ENCODE data around the gene ZNF827. TPM values are rescaled to one million over a fixed set of nuclear protein-coding genes. Genes with fewer than 3 reads are reported as not detected.

The ZNF827 gene
- 13.0 and 21.2 TPM in 2 replicates for total RNA-seq
- long read RNA-seq, partial matches to known transcripts, result 1 of 5 reads
- long read RNA-seq, other reads (novel, unspliced or antisense), result 4 of 5 reads

DNA sequence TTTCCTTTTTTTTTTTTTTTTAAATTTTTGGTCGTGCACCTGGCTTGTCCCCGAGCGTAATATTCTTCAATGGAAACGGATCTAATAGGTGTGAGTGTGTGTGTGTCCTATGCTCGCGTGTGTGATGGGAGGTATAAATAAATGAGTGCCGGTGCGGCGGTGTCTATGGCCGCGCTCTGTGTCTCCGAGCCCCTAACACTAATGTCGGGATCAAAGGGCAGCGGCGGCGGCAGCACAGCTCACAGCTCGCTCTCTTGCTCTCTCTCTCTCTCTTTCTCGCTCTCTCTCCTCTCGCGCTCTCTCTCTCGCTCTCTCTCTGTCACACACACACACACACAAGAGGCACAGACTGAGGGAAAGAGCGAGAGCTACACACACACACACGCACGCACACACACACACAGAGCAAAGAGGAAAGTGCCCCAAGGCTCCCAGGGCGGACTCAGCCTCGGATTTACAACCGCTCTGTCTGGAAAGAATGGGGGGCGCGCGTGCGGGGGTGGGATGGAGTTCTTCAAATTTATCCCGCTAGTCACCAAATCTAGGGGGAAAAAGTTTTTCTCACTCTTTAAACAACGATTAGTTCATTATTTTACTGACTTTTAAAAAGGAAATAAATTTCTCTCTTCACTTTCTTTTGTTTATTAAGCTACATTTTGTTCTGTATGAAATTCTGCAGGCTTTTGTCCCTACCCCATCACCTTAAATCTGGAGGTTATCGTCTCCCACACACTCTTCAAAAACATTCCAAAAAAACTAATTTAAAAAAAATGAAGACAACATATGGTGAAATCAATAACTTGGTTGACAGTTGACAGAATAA, at the start of gene ZNF827:
ZNF827 (minus strand) TSS at position 206 of the 823 bp plus-strand sequence. CDS start 416 bp downstream, outside the sequence.
- no peaks in the 10 kb centered on the region for H3K36me3 Mint-ChIP-seq (ENCODE audit: low read depth)
- H3K4me3 Mint-ChIP-seq, result peak within 1 kb of the TSS; percentile 98
- H3K4me1 Mint-ChIP-seq, result peaks cover 38% of the 10 kb centered on the region
- H3K27me3 Mint-ChIP-seq (ENCODE audit: low read depth), result peaks cover 20% of the 10 kb centered on the region
- no peaks in the 10 kb centered on the region for H3K9me3 Mint-ChIP-seq
- peak within 1 kb of the TSS; percentile 99 for H3K27ac Mint-ChIP-seq (ENCODE audit: unreplicated experiment)
- DNase-seq (ENCODE audit: low read depth, low spot score), result peak; percentile 58
- TF ChIP-seq, protein P1, sequence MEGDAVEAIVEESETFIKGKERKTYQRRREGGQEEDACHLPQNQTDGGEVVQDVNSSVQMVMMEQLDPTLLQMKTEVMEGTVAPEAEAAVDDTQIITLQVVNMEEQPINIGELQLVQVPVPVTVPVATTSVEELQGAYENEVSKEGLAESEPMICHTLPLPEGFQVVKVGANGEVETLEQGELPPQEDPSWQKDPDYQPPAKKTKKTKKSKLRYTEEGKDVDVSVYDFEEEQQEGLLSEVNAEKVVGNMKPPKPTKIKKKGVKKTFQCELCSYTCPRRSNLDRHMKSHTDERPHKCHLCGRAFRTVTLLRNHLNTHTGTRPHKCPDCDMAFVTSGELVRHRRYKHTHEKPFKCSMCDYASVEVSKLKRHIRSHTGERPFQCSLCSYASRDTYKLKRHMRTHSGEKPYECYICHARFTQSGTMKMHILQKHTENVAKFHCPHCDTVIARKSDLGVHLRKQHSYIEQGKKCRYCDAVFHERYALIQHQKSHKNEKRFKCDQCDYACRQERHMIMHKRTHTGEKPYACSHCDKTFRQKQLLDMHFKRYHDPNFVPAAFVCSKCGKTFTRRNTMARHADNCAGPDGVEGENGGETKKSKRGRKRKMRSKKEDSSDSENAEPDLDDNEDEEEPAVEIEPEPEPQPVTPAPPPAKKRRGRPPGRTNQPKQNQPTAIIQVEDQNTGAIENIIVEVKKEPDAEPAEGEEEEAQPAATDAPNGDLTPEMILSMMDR (conservative IDR thresholded peaks at IDR 0.05), result no peak

DNA sequence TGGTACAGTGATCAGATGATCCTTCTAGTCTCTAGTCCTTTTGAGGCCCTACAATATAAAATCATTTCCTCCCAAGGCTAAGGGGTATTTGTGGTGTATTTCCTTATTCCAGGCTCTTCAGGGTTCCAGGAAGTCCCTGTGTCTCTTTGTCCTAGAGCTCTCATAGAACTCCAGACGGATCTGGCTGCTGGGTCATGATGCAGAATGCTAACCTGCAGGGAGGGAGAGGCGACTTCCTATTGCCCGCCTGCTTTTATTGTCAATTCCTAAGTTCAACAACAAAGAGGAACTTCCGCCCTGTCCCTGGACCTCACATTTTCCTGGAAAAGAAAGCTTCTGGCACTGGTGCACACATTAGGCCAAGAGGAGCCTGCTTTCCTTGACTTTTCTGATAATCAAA, 45.9 kb upstream of the ZNF827 start:
- no peak overlapping the region for H3K4me3 Mint-ChIP-seq
- TF ChIP-seq, protein P1 (conservative IDR thresholded peaks at IDR 0.05), result no peak
- H3K4me1 Mint-ChIP-seq, result peaks cover 10% of the 10 kb centered on the region
- no peaks in the 10 kb centered on the region for H3K36me3 Mint-ChIP-seq (ENCODE audit: low read depth)
- no peak overlapping the region for H3K27ac Mint-ChIP-seq (ENCODE audit: unreplicated experiment)
- H3K27me3 Mint-ChIP-seq (ENCODE audit: low read depth), result no peaks in the 10 kb centered on the region
- DNase-seq (ENCODE audit: low read depth, low spot score), result no peak
- H3K9me3 Mint-ChIP-seq, result peaks cover 8% of the 10 kb centered on the region

- peaks cover 8% of the 10 kb centered on the region for H3K9me3 Mint-ChIP-seq
- no peak for DNase-seq (ENCODE audit: low read depth, low spot score)
- no peaks in the 10 kb centered on the region for H3K27me3 Mint-ChIP-seq (ENCODE audit: low read depth)
- TF ChIP-seq, protein P1 (conservative IDR thresholded peaks at IDR 0.05), result no peak
- H3K27ac Mint-ChIP-seq (ENCODE audit: unreplicated experiment), result no peak overlapping the region
- no peak overlapping the region for H3K4me3 Mint-ChIP-seq
- no peaks in the 10 kb centered on the region for H3K36me3 Mint-ChIP-seq (ENCODE audit: low read depth)
- peaks cover 10% of the 10 kb centered on the region for H3K4me1 Mint-ChIP-seq
These were observed 44.2 kb upstream of the ZNF827 start for GRCh38 chr4:145982791-145983190.

DNA sequence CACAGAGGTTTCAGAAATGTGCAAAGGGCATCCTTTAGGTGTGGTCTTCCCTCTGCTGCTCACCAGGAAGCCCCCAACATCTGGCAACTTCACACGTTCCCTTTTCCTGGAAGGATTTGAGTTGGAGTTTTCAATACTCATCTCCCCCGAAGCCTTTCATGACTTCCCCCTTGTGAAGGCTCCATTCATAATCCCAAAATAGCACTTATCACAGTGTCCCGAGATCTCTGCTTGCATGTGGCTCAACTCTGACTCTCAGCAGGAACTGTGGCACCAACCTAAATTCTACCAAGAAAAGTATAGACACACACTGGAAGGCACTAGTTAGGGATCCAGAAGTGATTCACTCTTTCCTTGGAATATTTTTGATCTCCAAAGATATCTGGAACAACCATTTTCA, 40.5 kb upstream of the ZNF827 start:
- H3K4me1 Mint-ChIP-seq, result peaks cover 4% of the 10 kb centered on the region
- H3K27me3 Mint-ChIP-seq (ENCODE audit: low read depth), result no peaks in the 10 kb centered on the region
- H3K4me3 Mint-ChIP-seq, result no peak overlapping the region
- peaks cover 8% of the 10 kb centered on the region for H3K9me3 Mint-ChIP-seq
- no peaks in the 10 kb centered on the region for H3K36me3 Mint-ChIP-seq (ENCODE audit: low read depth)
- H3K27ac Mint-ChIP-seq (ENCODE audit: unreplicated experiment), result no peak overlapping the region
- TF ChIP-seq, protein P1 (conservative IDR thresholded peaks at IDR 0.05), result no peak
- DNase-seq (ENCODE audit: low read depth, low spot score), result no peak

GRCh38 chr4:145976680-145977079, 38.1 kb upstream of the ZNF827 start:
- no peak overlapping the region for H3K4me3 Mint-ChIP-seq
- no peak for DNase-seq (ENCODE audit: low read depth, low spot score)
- TF ChIP-seq, protein P1 (conservative IDR thresholded peaks at IDR 0.05), result no peak
- H3K27me3 Mint-ChIP-seq (ENCODE audit: low read depth), result no peaks in the 10 kb centered on the region
- H3K9me3 Mint-ChIP-seq, result peaks cover 3% of the 10 kb centered on the region
- no peaks in the 10 kb centered on the region for H3K4me1 Mint-ChIP-seq
- H3K36me3 Mint-ChIP-seq (ENCODE audit: low read depth), result no peaks in the 10 kb centered on the region
- H3K27ac Mint-ChIP-seq (ENCODE audit: unreplicated experiment), result no peak overlapping the region
